ENCODE results near the gene HSD17B14. TPM values are rescaled to one million over a fixed set of nuclear protein-coding genes. Genes with fewer than 3 reads are reported as not detected.
"Not testable (repeated sequence)": the region's sequence is repeated elsewhere in the genome, so short reads cannot be mapped to it uniquely, and the experiment has no call there.

The HSD17B14 gene
- total and polyA plus RNA-seq, 9 of the 15 experiments (the other 6 are each of a cell fraction or from before 2014, with no cell fraction given) = 0.16 TPM; not detected in 8

DNA sequence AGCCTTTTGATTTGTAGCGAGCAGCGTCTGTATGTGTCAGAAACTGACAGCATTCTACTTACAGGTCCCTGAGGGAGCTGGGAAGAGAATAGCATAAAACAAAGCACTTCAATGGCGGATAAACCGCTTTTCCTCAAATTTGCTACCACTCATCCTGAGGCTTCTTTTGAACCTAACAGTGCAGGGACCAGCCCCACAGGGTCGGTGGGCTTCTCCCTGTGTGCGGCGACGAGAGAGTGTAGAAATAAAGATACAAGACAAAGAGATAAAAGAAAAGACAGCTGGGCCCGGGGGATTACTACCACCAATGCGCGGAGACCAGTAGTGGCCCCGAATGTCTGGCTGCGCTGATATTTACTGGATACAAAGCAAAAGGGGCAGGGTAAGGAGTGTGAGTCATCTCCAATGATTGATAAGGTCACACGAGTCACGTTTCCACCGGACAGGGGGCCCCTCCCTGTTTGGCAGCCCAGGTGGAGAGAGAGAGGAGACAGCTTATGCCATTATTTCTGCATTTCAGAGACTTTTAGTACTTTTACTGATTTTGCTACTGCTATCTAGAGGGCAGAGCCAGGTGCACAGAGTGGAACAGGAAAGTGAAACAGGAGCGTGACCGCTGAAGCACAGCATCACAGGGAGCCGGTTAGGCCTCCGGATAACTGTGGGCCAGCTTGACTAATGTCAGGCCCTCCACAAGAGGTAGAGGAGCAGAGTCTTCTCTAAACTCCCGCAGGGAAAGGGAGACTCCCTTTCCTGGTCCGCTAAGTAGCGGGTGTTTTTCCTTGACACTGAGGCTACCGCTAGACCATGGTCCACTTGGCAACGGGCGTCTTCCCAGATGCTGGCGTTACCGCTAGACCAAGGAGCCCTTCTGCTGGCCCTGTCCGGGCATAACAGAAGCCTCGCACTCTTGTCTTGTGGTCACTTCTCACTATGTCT is 40.0 kb upstream of the HSD17B14 start (continued):
- TF ChIP-seq, protein P1, sequence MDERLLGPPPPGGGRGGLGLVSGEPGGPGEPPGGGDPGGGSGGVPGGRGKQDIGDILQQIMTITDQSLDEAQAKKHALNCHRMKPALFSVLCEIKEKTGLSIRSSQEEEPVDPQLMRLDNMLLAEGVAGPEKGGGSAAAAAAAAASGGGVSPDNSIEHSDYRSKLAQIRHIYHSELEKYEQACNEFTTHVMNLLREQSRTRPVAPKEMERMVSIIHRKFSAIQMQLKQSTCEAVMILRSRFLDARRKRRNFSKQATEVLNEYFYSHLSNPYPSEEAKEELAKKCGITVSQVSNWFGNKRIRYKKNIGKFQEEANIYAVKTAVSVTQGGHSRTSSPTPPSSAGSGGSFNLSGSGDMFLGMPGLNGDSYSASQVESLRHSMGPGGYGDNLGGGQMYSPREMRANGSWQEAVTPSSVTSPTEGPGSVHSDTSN (CRISPR knock-in tag; IDR thresholded peaks at IDR 0.05; ENCODE audit: low read depth) = not testable (repeated sequence)
- TF ChIP-seq, protein P1 (tag; conservative IDR thresholded peaks at IDR 0.05; ENCODE audit: low read depth) = peak; percentile 88
- peak; percentile 68 for TF ChIP-seq MTA2 (IDR thresholded peaks at IDR 0.05; ENCODE audit: low read depth)
- peak; percentile 96 for TF ChIP-seq SOX6 (IDR thresholded peaks at IDR 0.05)
- TF ChIP-seq HCFC1 (IDR thresholded peaks at IDR 0.05; ENCODE audit: low read depth, low read length) = 0 out of 2 replicates have a peak, but pooled peaks have one; percentile 1
- peak; percentile 60; the same call in 1 of the 2 replicates for TF ChIP-seq NBN (IDR thresholded peaks at IDR 0.05; ENCODE audit: low read depth)
- TF ChIP-seq CXXC5 (CRISPR knock-in tag; IDR thresholded peaks at IDR 0.05) = peak; percentile 74
- peak; percentile 75 for TF ChIP-seq PML (IDR thresholded peaks at IDR 0.05; ENCODE audit: low read length)
- TF ChIP-seq OTX1 (CRISPR knock-in tag; IDR thresholded peaks at IDR 0.05) = peak; percentile 76; the same call in 1 of the 2 replicates
- TF ChIP-seq, protein P2, sequence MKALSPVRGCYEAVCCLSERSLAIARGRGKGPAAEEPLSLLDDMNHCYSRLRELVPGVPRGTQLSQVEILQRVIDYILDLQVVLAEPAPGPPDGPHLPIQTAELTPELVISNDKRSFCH (CRISPR knock-in tag; IDR thresholded peaks at IDR 0.05) = not testable (repeated sequence)
- TF ChIP-seq, protein P2 (tag; IDR thresholded peaks at IDR 0.05) = 0 out of 2 replicates have a peak, but pooled peaks have one; percentile 40
- TF ChIP-seq TAF9B (IDR thresholded peaks at IDR 0.05; ENCODE audit: partially characterized antibody) = peak; percentile 96
- TF ChIP-seq TCF3 (CRISPR knock-in tag; IDR thresholded peaks at IDR 0.05) = peak; percentile 83
- TF ChIP-seq, protein P3, sequence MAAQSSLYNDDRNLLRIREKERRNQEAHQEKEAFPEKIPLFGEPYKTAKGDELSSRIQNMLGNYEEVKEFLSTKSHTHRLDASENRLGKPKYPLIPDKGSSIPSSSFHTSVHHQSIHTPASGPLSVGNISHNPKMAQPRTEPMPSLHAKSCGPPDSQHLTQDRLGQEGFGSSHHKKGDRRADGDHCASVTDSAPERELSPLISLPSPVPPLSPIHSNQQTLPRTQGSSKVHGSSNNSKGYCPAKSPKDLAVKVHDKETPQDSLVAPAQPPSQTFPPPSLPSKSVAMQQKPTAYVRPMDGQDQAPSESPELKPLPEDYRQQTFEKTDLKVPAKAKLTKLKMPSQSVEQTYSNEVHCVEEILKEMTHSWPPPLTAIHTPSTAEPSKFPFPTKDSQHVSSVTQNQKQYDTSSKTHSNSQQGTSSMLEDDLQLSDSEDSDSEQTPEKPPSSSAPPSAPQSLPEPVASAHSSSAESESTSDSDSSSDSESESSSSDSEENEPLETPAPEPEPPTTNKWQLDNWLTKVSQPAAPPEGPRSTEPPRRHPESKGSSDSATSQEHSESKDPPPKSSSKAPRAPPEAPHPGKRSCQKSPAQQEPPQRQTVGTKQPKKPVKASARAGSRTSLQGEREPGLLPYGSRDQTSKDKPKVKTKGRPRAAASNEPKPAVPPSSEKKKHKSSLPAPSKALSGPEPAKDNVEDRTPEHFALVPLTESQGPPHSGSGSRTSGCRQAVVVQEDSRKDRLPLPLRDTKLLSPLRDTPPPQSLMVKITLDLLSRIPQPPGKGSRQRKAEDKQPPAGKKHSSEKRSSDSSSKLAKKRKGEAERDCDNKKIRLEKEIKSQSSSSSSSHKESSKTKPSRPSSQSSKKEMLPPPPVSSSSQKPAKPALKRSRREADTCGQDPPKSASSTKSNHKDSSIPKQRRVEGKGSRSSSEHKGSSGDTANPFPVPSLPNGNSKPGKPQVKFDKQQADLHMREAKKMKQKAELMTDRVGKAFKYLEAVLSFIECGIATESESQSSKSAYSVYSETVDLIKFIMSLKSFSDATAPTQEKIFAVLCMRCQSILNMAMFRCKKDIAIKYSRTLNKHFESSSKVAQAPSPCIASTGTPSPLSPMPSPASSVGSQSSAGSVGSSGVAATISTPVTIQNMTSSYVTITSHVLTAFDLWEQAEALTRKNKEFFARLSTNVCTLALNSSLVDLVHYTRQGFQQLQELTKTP (IDR thresholded peaks at IDR 0.05; ENCODE audit: low read depth in 1 of 2, partially characterized antibody in 2 of 2) = peak; percentile 32 to 80
- TF ChIP-seq NRF1 (conservative IDR thresholded peaks at IDR 0.05 in 1 of 2, IDR thresholded peaks at IDR 0.05 in 1 of 2) = peak; percentile 27 to 46; a peak in 2 of 4 replicates
- TF ChIP-seq, protein P4, sequence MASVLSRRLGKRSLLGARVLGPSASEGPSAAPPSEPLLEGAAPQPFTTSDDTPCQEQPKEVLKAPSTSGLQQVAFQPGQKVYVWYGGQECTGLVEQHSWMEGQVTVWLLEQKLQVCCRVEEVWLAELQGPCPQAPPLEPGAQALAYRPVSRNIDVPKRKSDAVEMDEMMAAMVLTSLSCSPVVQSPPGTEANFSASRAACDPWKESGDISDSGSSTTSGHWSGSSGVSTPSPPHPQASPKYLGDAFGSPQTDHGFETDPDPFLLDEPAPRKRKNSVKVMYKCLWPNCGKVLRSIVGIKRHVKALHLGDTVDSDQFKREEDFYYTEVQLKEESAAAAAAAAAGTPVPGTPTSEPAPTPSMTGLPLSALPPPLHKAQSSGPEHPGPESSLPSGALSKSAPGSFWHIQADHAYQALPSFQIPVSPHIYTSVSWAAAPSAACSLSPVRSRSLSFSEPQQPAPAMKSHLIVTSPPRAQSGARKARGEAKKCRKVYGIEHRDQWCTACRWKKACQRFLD (CRISPR knock-in tag; IDR thresholded peaks at IDR 0.05) = peak; percentile 69; the same call in 1 of the 2 replicates
- TF ChIP-seq STAT5A (IDR thresholded peaks at IDR 0.05; ENCODE audit: borderline replicate concordance, low read length) = peak; percentile 48; the same call in 1 of the 2 replicates
- TF ChIP-seq HDAC3 (IDR thresholded peaks at IDR 0.05; ENCODE audit: borderline replicate concordance, partially characterized antibody) = peak; percentile 83
- TF ChIP-seq TAL1 (IDR thresholded peaks at IDR 0.05) = peak; percentile 85

Data from K562 (cell line).